ENCODE data around the gene PAXX. TPM values are rescaled to one million over a fixed set of nuclear protein-coding genes. Genes with fewer than 3 reads are reported as not detected.

PAXX gene
- total and polyA plus RNA-seq, 9 of the 15 experiments (the other 6 are each of a cell fraction or from before 2014, with no cell fraction given), result 1.2 to 175 (median 38.5) TPM

DNA sequence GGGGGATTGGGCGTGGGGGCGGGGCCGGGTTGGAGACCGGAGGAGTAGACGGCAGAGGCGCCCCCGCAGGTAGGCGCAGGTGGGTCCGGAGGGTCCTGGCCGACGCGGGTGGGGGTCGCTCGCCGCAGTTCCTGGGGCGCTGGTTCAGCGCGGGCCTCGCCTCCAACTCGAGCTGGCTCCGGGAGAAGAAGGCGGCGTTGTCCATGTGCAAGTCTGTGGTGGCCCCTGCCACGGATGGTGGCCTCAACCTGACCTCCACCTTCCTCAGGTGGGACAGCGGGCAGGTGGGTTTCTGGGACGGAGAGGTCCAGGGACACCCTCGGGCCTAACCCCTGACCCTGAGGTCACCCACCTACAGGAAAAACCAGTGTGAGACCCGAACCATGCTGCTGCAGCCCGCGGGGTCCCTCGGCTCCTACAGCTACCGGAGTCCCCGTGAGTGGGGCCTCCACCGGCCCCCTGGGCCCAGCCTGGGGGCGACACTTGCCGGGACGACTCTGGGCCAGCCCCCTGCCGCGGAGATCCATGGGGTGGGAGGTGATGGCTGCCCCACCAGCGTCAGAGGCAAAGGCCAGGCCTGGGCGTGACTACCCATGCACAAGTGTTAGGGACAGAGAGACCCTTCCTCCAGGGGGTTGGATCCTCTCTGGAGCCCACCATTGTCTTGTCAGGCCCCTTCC is 13.2 kb upstream of the PAXX start (continued):
- TF ChIP-seq ZBTB9 (CRISPR knock-in tag; IDR thresholded peaks at IDR 0.05), result peak; percentile 66; the same call in 1 of the 2 replicates
- no peak for TF ChIP-seq ZBTB1 (CRISPR knock-in tag; IDR thresholded peaks at IDR 0.05; ENCODE audit: borderline replicate concordance, low read depth)
- no peak for TF ChIP-seq FOXK2 (conservative IDR thresholded peaks at IDR 0.05 in 1 of 2, IDR thresholded peaks at IDR 0.05 in 1 of 2; ENCODE audit: low read depth in 2 of 2)
- TF ChIP-seq ZNF124 (CRISPR knock-in tag; IDR thresholded peaks at IDR 0.05), result no peak
- TF ChIP-seq KLF13 (tag; IDR thresholded peaks at IDR 0.05; ENCODE audit: borderline replicate concordance, low read depth), result peak; percentile 32; the same call in 1 of the 2 replicates
- no peak for TF ChIP-seq SAFB2 (IDR thresholded peaks at IDR 0.05; ENCODE audit: borderline replicate concordance, low read depth, low read length, severe bottlenecking)
- no peak for TF ChIP-seq KAT2B (IDR thresholded peaks at IDR 0.05; ENCODE audit: low read depth, low read length)
- no peak for TF ChIP-seq TSC22D4 (tag; IDR thresholded peaks at IDR 0.05)
- TF ChIP-seq ZNF717 (CRISPR knock-in tag; IDR thresholded peaks at IDR 0.05), result no peak
- TF ChIP-seq GATA2 (CRISPR knock-in tag; IDR thresholded peaks at IDR 0.05), result no peak
- TF ChIP-seq HIVEP1 (CRISPR knock-in tag; IDR thresholded peaks at IDR 0.05), result no peak
- no peak for TF ChIP-seq JUND (IDR thresholded peaks at IDR 0.05; ENCODE audit: borderline replicate concordance, low read depth, low read length)
- TF ChIP-seq JUND (tag; IDR thresholded peaks at IDR 0.05; ENCODE audit: borderline replicate concordance, low read depth, low read length), result no peak
- TF ChIP-seq ETS2 (tag; IDR thresholded peaks at IDR 0.05; ENCODE audit: borderline replicate concordance, poor library complexity, severe bottlenecking), result no peak
- no peak for TF ChIP-seq HDAC8 (tag; IDR thresholded peaks at IDR 0.05)
- no peak for TF ChIP-seq DIDO1 (tag; IDR thresholded peaks at IDR 0.05; ENCODE audit: low read depth)
- TF ChIP-seq ZNF277 (CRISPR knock-in tag; IDR thresholded peaks at IDR 0.05; ENCODE audit: borderline replicate concordance), result no peak
- TF ChIP-seq KDM2B (CRISPR knock-in tag; IDR thresholded peaks at IDR 0.05), result no peak
- TF ChIP-seq, protein P1, sequence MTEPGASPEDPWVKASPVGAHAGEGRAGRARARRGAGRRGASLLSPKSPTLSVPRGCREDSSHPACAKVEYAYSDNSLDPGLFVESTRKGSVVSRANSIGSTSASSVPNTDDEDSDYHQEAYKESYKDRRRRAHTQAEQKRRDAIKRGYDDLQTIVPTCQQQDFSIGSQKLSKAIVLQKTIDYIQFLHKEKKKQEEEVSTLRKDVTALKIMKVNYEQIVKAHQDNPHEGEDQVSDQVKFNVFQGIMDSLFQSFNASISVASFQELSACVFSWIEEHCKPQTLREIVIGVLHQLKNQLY (CRISPR knock-in tag; conservative IDR thresholded peaks at IDR 0.05), result no peak
- TF ChIP-seq, protein P2, sequence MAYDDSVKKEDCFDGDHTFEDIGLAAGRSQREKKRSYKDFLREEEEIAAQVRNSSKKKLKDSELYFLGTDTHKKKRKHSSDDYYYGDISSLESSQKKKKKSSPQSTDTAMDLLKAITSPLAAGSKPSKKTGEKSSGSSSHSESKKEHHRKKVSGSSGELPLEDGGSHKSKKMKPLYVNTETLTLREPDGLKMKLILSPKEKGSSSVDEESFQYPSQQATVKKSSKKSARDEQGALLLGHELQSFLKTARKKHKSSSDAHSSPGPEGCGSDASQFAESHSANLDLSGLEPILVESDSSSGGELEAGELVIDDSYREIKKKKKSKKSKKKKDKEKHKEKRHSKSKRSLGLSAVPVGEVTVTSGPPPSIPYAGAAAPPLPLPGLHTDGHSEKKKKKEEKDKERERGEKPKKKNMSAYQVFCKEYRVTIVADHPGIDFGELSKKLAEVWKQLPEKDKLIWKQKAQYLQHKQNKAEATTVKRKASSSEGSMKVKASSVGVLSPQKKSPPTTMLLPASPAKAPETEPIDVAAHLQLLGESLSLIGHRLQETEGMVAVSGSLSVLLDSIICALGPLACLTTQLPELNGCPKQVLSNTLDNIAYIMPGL (CRISPR knock-in tag; IDR thresholded peaks at IDR 0.05), result no peak
- no peak for TF ChIP-seq E2F4 (CRISPR knock-in tag; IDR thresholded peaks at IDR 0.05; ENCODE audit: low read depth)

Data from K562 (cell line).